Stimulated activated naive CD8-positive, alpha-beta T cell treated with anti-CD3 and anti-CD28 coated beads, Interleukin-15, Interleukin-2, amounts not matched to agents 100 U/mL and 50 U/mL, for 24 hours (primary cell): ENCODE measurements around the gene CLTRN.
"Not testable (repeated sequence)": the region's sequence is repeated elsewhere in the genome, so short reads cannot be mapped to it uniquely, and the experiment has no call there.

Experiments used
- ATAC-seq: fragments of 150-1000 bp; cut with Tn5 transposase; one replicate; pipeline ENCODE4 v1.10.0; 2021
- DNase-seq: peaks from one replicate; pipeline ENCODE4 v3.0.0; 2021

The CLTRN gene

GRCh38 chrX:15664487-15665444, at the start of gene CLTRN:
CLTRN (minus strand) TSS chrX:15664805; CDS start chrX:15664775, 30 bp downstream.
- ATAC-seq (no peak), DNase-seq (no peak)

- not testable (repeated sequence) for DNase-seq
These were observed 39.7 kb upstream of the CLTRN start for GRCh38 chrX:15704273-15704672.

GRCh38 chrX:15703809-15704208, 39.2 kb upstream of the CLTRN start:
- ATAC-seq, DNase-seq: not testable (repeated sequence)

More at GRCh38 chrX:15704273-15704672, 39.7 kb upstream of the CLTRN start:
- ATAC-seq: not testable (repeated sequence)

GRCh38 chrX:15702488-15703371, 38.1 kb upstream of the CLTRN start:
- ATAC-seq (no peak), DNase-seq (no peak)

- DNase-seq (no peak), ATAC-seq (no peak)
These were observed 31.9 kb upstream of the CLTRN start for GRCh38 chrX:15696516-15696915.

GRCh38 chrX:15694941-15695451, 30.4 kb upstream of the CLTRN start:
- DNase-seq (no peak), ATAC-seq (peak; percentile 71)

GRCh38 chrX:15686818-15687685, 22.4 kb upstream of the CLTRN start:
- DNase-seq: peak; percentile 36

GRCh38 chrX:15683193-15683592, 18.6 kb upstream of the CLTRN start:
- DNase-seq (no peak), ATAC-seq (no peak)

More at GRCh38 chrX:15686818-15687685, 22.4 kb upstream of the CLTRN start:
- peak; percentile 61 for ATAC-seq

GRCh38 chrX:15681433-15681832, 16.8 kb upstream of the CLTRN start:
- no peak for DNase-seq
- ATAC-seq: no peak

GRCh38 chrX:15680401-15680800, 15.8 kb upstream of the CLTRN start:
- DNase-seq: no peak
- ATAC-seq: no peak

- no peak for ATAC-seq
- DNase-seq: no peak
These were observed 14.6 kb upstream of the CLTRN start for GRCh38 chrX:15679246-15679645.

- DNase-seq: no peak
- ATAC-seq: no peak
These were observed 13.7 kb upstream of the CLTRN start for GRCh38 chrX:15678339-15678738.

GRCh38 chrX:15676886-15677285, 12.3 kb upstream of the CLTRN start:
- ATAC-seq (no peak), DNase-seq (no peak)

- peak; percentile 81 for DNase-seq
- peak; percentile 77 for ATAC-seq
These were observed 10.9 kb upstream of the CLTRN start for GRCh38 chrX:15675490-15675921.

GRCh38 chrX:15674841-15675489, 10.4 kb upstream of the CLTRN start:
- peak; percentile 78 for ATAC-seq

GRCh38 chrX:15674514-15674840, 9.9 kb upstream of the CLTRN start:
- DNase-seq (no peak), ATAC-seq (no peak)

More at GRCh38 chrX:15674841-15675489, 10.4 kb upstream of the CLTRN start:
- peak; percentile 83 for DNase-seq

- DNase-seq: no peak
These were observed 9.4 kb upstream of the CLTRN start for GRCh38 chrX:15673970-15674369.

GRCh38 chrX:15672881-15673280, 8.3 kb upstream of the CLTRN start:
- no peak for DNase-seq
- no peak for ATAC-seq

More at GRCh38 chrX:15673970-15674369, 9.4 kb upstream of the CLTRN start:
- ATAC-seq: no peak

- ATAC-seq: no peak
These were observed 1.2 kb downstream of the CLTRN start for GRCh38 chrX:15663439-15663838.

GRCh38 chrX:15654804-15655203, 9.8 kb downstream of the CLTRN start:
- not testable (repeated sequence) for DNase-seq, ATAC-seq

More at GRCh38 chrX:15663439-15663838, 1.2 kb downstream of the CLTRN start:
- DNase-seq: no peak

GRCh38 chrX:15653961-15654360, 10.6 kb downstream of the CLTRN start:
- no peak for ATAC-seq
- DNase-seq: no peak
